ENCODE data around the gene GPSM3. TPM values are rescaled to one million over a fixed set of nuclear protein-coding genes. Genes with fewer than 3 reads are reported as not detected.

Gene GPSM3
- total and polyA plus RNA-seq, 2 of the 13 experiments (the other 11 are each of a cell fraction or from before 2014, with no cell fraction given): 0.18 to 6.2 TPM

DNA sequence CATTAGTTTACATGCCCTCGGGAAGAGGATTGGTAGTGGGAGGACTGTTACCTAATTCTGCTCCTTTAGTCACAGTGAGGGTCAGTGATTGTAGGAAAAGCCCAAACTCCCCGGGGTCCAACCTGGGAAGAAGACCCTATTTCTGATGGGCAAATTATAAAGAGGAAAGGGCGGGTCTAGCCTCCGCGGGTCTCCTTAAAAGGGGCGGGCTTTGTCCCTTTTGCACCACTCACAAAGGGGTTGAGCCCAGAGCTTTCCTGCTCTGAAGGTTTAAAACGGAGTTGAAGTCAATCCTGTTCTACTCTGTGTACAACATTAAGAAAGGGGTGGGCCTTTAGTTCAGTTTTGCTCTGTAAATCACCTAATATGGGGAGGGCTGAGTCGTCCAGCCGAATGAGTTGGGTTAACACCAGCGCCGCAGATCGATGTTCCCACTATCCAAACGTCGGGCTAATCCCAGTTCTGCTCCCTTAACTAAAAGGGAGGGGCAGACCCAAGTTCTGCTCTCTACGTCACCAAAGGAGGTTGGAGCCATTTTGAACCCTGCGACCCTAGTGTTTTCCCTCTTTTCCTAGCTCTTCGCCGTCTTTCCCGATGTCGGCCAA lies 15.2 kb downstream of the GPSM3 start (continued):
- TF ChIP-seq, protein P1, sequence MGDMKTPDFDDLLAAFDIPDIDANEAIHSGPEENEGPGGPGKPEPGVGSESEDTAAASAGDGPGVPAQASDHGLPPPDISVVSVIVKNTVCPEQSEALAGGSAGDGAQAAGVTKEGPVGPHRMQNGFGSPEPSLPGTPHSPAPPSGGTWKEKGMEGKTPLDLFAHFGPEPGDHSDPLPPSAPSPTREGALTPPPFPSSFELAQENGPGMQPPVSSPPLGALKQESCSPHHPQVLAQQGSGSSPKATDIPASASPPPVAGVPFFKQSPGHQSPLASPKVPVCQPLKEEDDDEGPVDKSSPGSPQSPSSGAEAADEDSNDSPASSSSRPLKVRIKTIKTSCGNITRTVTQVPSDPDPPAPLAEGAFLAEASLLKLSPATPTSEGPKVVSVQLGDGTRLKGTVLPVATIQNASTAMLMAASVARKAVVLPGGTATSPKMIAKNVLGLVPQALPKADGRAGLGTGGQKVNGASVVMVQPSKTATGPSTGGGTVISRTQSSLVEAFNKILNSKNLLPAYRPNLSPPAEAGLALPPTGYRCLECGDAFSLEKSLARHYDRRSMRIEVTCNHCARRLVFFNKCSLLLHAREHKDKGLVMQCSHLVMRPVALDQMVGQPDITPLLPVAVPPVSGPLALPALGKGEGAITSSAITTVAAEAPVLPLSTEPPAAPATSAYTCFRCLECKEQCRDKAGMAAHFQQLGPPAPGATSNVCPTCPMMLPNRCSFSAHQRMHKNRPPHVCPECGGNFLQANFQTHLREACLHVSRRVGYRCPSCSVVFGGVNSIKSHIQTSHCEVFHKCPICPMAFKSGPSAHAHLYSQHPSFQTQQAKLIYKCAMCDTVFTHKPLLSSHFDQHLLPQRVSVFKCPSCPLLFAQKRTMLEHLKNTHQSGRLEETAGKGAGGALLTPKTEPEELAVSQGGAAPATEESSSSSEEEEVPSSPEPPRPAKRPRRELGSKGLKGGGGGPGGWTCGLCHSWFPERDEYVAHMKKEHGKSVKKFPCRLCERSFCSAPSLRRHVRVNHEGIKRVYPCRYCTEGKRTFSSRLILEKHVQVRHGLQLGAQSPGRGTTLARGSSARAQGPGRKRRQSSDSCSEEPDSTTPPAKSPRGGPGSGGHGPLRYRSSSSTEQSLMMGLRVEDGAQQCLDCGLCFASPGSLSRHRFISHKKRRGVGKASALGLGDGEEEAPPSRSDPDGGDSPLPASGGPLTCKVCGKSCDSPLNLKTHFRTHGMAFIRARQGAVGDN (CRISPR knock-in tag; IDR thresholded peaks at IDR 0.05): no peak
- no peak for TF ChIP-seq MED1 (CRISPR knock-in tag; IDR thresholded peaks at IDR 0.05)
- TF ChIP-seq TBX2 (CRISPR knock-in tag; IDR thresholded peaks at IDR 0.05; ENCODE audit: borderline replicate concordance): no peak
- TF ChIP-seq ZNF780A (CRISPR knock-in tag; IDR thresholded peaks at IDR 0.05): no peak
- no peak for TF ChIP-seq ATF7 (IDR thresholded peaks at IDR 0.05)
- 0 out of 2 replicates have a peak, but pooled peaks have one; percentile 27 for TF ChIP-seq ATF7 (CRISPR knock-in tag; IDR thresholded peaks at IDR 0.05)
- TF ChIP-seq ZFAT (CRISPR knock-in tag; conservative IDR thresholded peaks at IDR 0.05): no peak
- no peak for TF ChIP-seq SATB2 (CRISPR knock-in tag; IDR thresholded peaks at IDR 0.05)
- no peak for TF ChIP-seq U2AF2 (IDR thresholded peaks at IDR 0.05; ENCODE audit: low read depth, low read length)
- TF ChIP-seq ZNF616 (CRISPR knock-in tag; IDR thresholded peaks at IDR 0.05; ENCODE audit: low read depth): no peak
- TF ChIP-seq KLF13 (CRISPR knock-in tag; IDR thresholded peaks at IDR 0.05): no peak
- TF ChIP-seq ZKSCAN5 (CRISPR knock-in tag; IDR thresholded peaks at IDR 0.05): no peak
- TF ChIP-seq TEAD3 (CRISPR knock-in tag; optimal IDR thresholded peaks at IDR 0.05; ENCODE audit: borderline replicate concordance): peak; percentile 48
- no peak; the same call in 1 of the 2 replicates for TF ChIP-seq ZNF572 (CRISPR knock-in tag; IDR thresholded peaks at IDR 0.05)
- TF ChIP-seq HMG20B (CRISPR knock-in tag; conservative IDR thresholded peaks at IDR 0.05): no peak
- TF ChIP-seq MTA1 (CRISPR knock-in tag; IDR thresholded peaks at IDR 0.05; ENCODE audit: borderline replicate concordance): no peak
- TF ChIP-seq ZKSCAN1 (IDR thresholded peaks at IDR 0.05; ENCODE audit: low read length): no peak
- TF ChIP-seq, protein P2, sequence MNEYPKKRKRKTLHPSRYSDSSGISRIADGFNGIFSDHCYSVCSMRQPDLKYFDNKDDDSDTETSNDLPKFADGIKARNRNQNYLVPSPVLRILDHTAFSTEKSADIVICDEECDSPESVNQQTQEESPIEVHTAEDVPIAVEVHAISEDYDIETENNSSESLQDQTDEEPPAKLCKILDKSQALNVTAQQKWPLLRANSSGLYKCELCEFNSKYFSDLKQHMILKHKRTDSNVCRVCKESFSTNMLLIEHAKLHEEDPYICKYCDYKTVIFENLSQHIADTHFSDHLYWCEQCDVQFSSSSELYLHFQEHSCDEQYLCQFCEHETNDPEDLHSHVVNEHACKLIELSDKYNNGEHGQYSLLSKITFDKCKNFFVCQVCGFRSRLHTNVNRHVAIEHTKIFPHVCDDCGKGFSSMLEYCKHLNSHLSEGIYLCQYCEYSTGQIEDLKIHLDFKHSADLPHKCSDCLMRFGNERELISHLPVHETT (CRISPR knock-in tag; conservative IDR thresholded peaks at IDR 0.05): no peak
- TF ChIP-seq FLYWCH1 (CRISPR knock-in tag; IDR thresholded peaks at IDR 0.05): no peak
- TF ChIP-seq HNF4G (IDR thresholded peaks at IDR 0.05; ENCODE audit: borderline replicate concordance, low read depth, low read length): no peak
- TF ChIP-seq HNF4G (CRISPR knock-in tag; IDR thresholded peaks at IDR 0.05; ENCODE audit: borderline replicate concordance, low read depth): no peak; the same call in 1 of the 2 replicates
- TF ChIP-seq ZNF496 (CRISPR knock-in tag; IDR thresholded peaks at IDR 0.05; ENCODE audit: insufficient replicate concordance): no peak
- TF ChIP-seq SSRP1 (CRISPR knock-in tag; IDR thresholded peaks at IDR 0.05): no peak
- no peak for TF ChIP-seq BHLHE40 (IDR thresholded peaks at IDR 0.05; ENCODE audit: low read length)
- TF ChIP-seq GABPA (IDR thresholded peaks at IDR 0.05; ENCODE audit: low read depth, low read length): no peak
- peak; percentile 9; the same call in 1 of the 2 replicates for TF ChIP-seq GABPA (CRISPR knock-in tag; IDR thresholded peaks at IDR 0.05; ENCODE audit: low read depth)
- no peak for TF ChIP-seq ZFYVE20 (CRISPR knock-in tag; IDR thresholded peaks at IDR 0.05; ENCODE audit: borderline replicate concordance, low read depth)
- no peak for TF ChIP-seq ZNF619 (CRISPR knock-in tag; IDR thresholded peaks at IDR 0.05)
- TF ChIP-seq ZNF816 (CRISPR knock-in tag; IDR thresholded peaks at IDR 0.05; ENCODE audit: borderline replicate concordance): no peak
